Kidney capillary endothelial cell (primary cell): Measurements from ENCODE around the gene TEX29.

ENCODE experiments used
- DNase-seq: peaks from one replicate; pipeline ENCODE4 v3.0.0-alpha.2; 2018; ENCODE audit warnings: low spot score

Gene TEX29

GRCh38 chr13:111319998-111320911 is at the start of gene TEX29:
Gene TEX29 (plus strand): TSS chr13:111320642. CDS start chr13:111320891, 249 bp downstream.
- DNase-seq: no peak

- no peak for DNase-seq
Measured at GRCh38 chr13:111270765-111271698, 49.4 kb upstream of the TEX29 start.

GRCh38 chr13:111272117-111272516 is 48.3 kb upstream of the TEX29 start:
- no peak for DNase-seq

GRCh38 chr13:111275382-111275781 is 45.1 kb upstream of the TEX29 start:
- DNase-seq: no peak

GRCh38 chr13:111275995-111276618 is 44.3 kb upstream of the TEX29 start:
- no peak for DNase-seq

- no peak for DNase-seq
Measured at GRCh38 chr13:111278258-111278657, 42.2 kb upstream of the TEX29 start.

GRCh38 chr13:111278743-111279652 is 41.4 kb upstream of the TEX29 start:
- no peak for DNase-seq

GRCh38 chr13:111280226-111280625 is 40.2 kb upstream of the TEX29 start:
- DNase-seq: no peak

- DNase-seq: peak; percentile 17
Measured at GRCh38 chr13:111280681-111281585, 39.5 kb upstream of the TEX29 start.

GRCh38 chr13:111281751-111282311 is 38.6 kb upstream of the TEX29 start:
- DNase-seq: peak; percentile 36

- DNase-seq: no peak
Measured at GRCh38 chr13:111282425-111282824, 38.0 kb upstream of the TEX29 start.

GRCh38 chr13:111282997-111283396 is 37.4 kb upstream of the TEX29 start:
- no peak for DNase-seq

GRCh38 chr13:111283457-111283856 is 37.0 kb upstream of the TEX29 start:
- DNase-seq: no peak

GRCh38 chr13:111283991-111284390 is 36.5 kb upstream of the TEX29 start:
- DNase-seq: no peak

GRCh38 chr13:111284565-111284964 is 35.9 kb upstream of the TEX29 start:
- DNase-seq: no peak

GRCh38 chr13:111286162-111286561 is 34.3 kb upstream of the TEX29 start:
- DNase-seq: no peak

GRCh38 chr13:111286749-111287148 is 33.7 kb upstream of the TEX29 start:
- DNase-seq: no peak

GRCh38 chr13:111287201-111287600 is 33.2 kb upstream of the TEX29 start:
- DNase-seq: no peak

GRCh38 chr13:111288276-111288675 is 32.2 kb upstream of the TEX29 start:
- no peak for DNase-seq

- DNase-seq: no peak
Measured at GRCh38 chr13:111289251-111289650, 31.2 kb upstream of the TEX29 start.
